Caco-2 (cell line): Measurements from ENCODE around the gene CD276. TPM values are rescaled to one million over a fixed set of nuclear protein-coding genes. Genes with fewer than 3 reads are reported as not detected.

Experiments
- BruUV-seq: library from RNA; stranded (reverse); fragments of 400-500 nt; replicated peaks from 2 replicates; lab custom pipeline; 2021; lab: Mats Ljungman, UMichigan
- CTCF ChIA-PET: fragments of 300-600 bp; sonication (Branson Sonifier 250); formaldehyde crosslinking; loops from one replicate; lab custom pipeline; 2022; ENCODE audit warnings: antibody characterized with exemption; lab: Charles Lee
- POLR2A ChIA-PET: fragments of 300-600 bp; sonication (Branson Sonifier 250); formaldehyde crosslinking; loops from one replicate; lab custom pipeline; 2022; ENCODE audit warnings: antibody characterized with exemption; lab: Charles Lee
- DNase-seq, 2 experiments: peaks; one replicate each; pipeline versions ENCODE4 v3.0.0 to v3.0.0-alpha.2; 2020 to 2022
- H3K27me3 ChIP-seq: replicated peaks from 2 replicates; pipeline ENCODE4 v1.6.0; 2011; ENCODE audit warnings: low read length; ENCODE audit not compliant: control insufficient read depth, insufficient read depth
- H3K36me3 ChIP-seq: 2 replicates; pipeline ENCODE4 v1.5.1; 2011; ENCODE audit warnings: low read length; ENCODE audit not compliant: control insufficient read depth, insufficient read depth
- H3K4me1 ChIP-seq: fragments of 250-450 bp; sonication (Bioruptor Pico); 2 replicates; pipeline ENCODE4 v1.5.1; 2020; ENCODE audit warnings: mild to moderate bottlenecking
- H3K4me3 ChIP-seq: 2 replicates; pipeline ENCODE4 v1.5.1; 2011; ENCODE audit warnings: low read depth, mild to moderate bottlenecking, control low read depth, low read length
- H3K9me3 ChIP-seq: fragments of 250-450 bp; sonication (Bioruptor Pico); 2 replicates; pipeline ENCODE4 v1.5.1; 2020; ENCODE audit warnings: mild to moderate bottlenecking, moderate library complexity
- H3K27ac Mint-ChIP-seq: one replicate; pipeline ENCODE4 v1.8.0; 2022; ENCODE audit warnings: mixed read lengths; ENCODE audit not compliant: unreplicated experiment
- H3K27me3 Mint-ChIP-seq: one replicate; pipeline ENCODE4 v1.8.0; 2022; ENCODE audit warnings: mixed read lengths; ENCODE audit not compliant: insufficient read depth, unreplicated experiment
- H3K36me3 Mint-ChIP-seq: one replicate; pipeline ENCODE4 v1.8.0; 2022; ENCODE audit warnings: mild to moderate bottlenecking, mixed read lengths; ENCODE audit not compliant: insufficient read depth, unreplicated experiment
- H3K4me1 Mint-ChIP-seq: one replicate; pipeline ENCODE4 v1.8.0; 2022; ENCODE audit warnings: low read depth, mixed read lengths; ENCODE audit not compliant: unreplicated experiment
- H3K4me3 Mint-ChIP-seq: one replicate; pipeline ENCODE4 v1.8.0; 2022; ENCODE audit warnings: mild to moderate bottlenecking, moderate library complexity, mixed read lengths; ENCODE audit not compliant: unreplicated experiment
- H3K9me3 Mint-ChIP-seq: one replicate; pipeline ENCODE4 v1.8.0; 2022; ENCODE audit warnings: mixed read lengths; ENCODE audit not compliant: unreplicated experiment
- intact Hi-C: fragments of 100-400 bp; cut with micrococcal nuclease; formaldehyde crosslinking; loops from one replicate; pipeline ENCODE4 v1.10.0; 2022; ENCODE audit not compliant: unreplicated experiment
- total RNA-seq: library from RNA; stranded (reverse); gene quantifications from 2 replicates; pipeline ENCODE4 v1.2.3, GENCODE V29; 2022
- TF ChIP-seq, protein P1 (sequence below), 2 experiments: fragments of 200-600 bp in 1 of 2; IDR thresholded peaks; 1 replicate in 1 of 2; 2 replicates in 1 of 2; pipeline versions ENCODE4 v1.5.1 to v1.8.0; 2011 to 2022; ENCODE audit warnings: antibody characterized with exemption in 1 of 2, control low read depth in 1 of 2, inconsistent platforms in 1 of 2, low read depth in 1 of 2, low read length in 1 of 2, mild to moderate bottlenecking in 1 of 2, moderate library complexity in 1 of 2; ENCODE audit not compliant: insufficient read depth in 1 of 2, severe bottlenecking in 1 of 2, unreplicated experiment in 1 of 2

Gene CD276
- total RNA-seq, 1 experiment from 2014 or later: 74.2 TPM

DNA sequence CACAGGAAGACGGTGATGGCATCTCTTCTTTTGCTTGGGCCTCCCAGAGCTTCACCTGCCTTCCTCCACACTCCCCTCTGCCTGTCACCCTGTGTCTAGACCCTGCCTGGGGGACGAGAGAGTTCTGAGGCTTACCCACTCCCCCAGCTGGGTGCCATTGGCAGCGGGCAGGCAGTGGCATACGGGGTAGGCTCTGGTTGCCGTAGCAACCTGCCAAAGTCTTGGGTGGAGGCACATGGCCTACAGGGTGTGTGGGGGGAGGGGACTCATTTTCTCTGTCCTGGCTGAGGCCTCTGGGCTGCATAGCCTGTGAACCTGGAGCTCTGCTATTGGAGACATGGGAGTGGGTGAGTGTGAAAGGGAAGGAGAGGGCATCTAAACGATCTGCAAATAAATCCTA lies 64.5 kb downstream of the CD276 start:
- peaks cover 18% of the 10 kb centered on the region for H3K27me3 Mint-ChIP-seq

GRCh38 chr15:73749533-73749932 lies 65.3 kb downstream of the CD276 start:
- no peaks in the 10 kb centered on the region for H3K36me3 ChIP-seq
- POLR2A ChIA-PET: no interaction called here
- TF ChIP-seq, protein P1, sequence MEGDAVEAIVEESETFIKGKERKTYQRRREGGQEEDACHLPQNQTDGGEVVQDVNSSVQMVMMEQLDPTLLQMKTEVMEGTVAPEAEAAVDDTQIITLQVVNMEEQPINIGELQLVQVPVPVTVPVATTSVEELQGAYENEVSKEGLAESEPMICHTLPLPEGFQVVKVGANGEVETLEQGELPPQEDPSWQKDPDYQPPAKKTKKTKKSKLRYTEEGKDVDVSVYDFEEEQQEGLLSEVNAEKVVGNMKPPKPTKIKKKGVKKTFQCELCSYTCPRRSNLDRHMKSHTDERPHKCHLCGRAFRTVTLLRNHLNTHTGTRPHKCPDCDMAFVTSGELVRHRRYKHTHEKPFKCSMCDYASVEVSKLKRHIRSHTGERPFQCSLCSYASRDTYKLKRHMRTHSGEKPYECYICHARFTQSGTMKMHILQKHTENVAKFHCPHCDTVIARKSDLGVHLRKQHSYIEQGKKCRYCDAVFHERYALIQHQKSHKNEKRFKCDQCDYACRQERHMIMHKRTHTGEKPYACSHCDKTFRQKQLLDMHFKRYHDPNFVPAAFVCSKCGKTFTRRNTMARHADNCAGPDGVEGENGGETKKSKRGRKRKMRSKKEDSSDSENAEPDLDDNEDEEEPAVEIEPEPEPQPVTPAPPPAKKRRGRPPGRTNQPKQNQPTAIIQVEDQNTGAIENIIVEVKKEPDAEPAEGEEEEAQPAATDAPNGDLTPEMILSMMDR (IDR thresholded peaks at IDR 0.05; ENCODE audit: insufficient read depth in 1 of 2, low read depth in 1 of 2, low read length in 1 of 2, severe bottlenecking in 1 of 2, unreplicated experiment in 1 of 2): no peak
- H3K4me1 Mint-ChIP-seq: no peaks in the 10 kb centered on the region
- H3K27ac Mint-ChIP-seq: no peak overlapping the region
- CTCF ChIA-PET: no interaction called here
- H3K4me3 ChIP-seq: no peak overlapping the region
- intact Hi-C loops: no loop called here
- no TSS peak for BruUV-seq
- H3K4me3 Mint-ChIP-seq: no peak overlapping the region
- no peaks in the 10 kb centered on the region for H3K36me3 Mint-ChIP-seq
- no peaks in the 10 kb centered on the region for H3K4me1 ChIP-seq
- H3K27me3 Mint-ChIP-seq: peaks cover 23% of the 10 kb centered on the region
- H3K27me3 ChIP-seq: no peaks in the 10 kb centered on the region; the same call in 1 of the 2 replicates
- no peaks in the 10 kb centered on the region for H3K9me3 Mint-ChIP-seq
- no peaks in the 10 kb centered on the region for H3K9me3 ChIP-seq
- no peak for DNase-seq

More for the DNA sequence above, 64.5 kb downstream of the CD276 start:
- intact Hi-C loops: no loop called here
- Histone ChIP-seq H3K4me1 (no peaks in the 10 kb centered on the region), H3K27me3 (no peaks in the 10 kb centered on the region; the same call in 1 of the 2 replicates), H3K4me3 (no peak overlapping the region), H3K9me3 (no peaks in the 10 kb centered on the region), H3K36me3 (no peaks in the 10 kb centered on the region)
- Mint-ChIP-seq H3K27ac (no peak overlapping the region), H3K4me3 (no peak overlapping the region), H3K36me3 (no peaks in the 10 kb centered on the region), H3K4me1 (no peaks in the 10 kb centered on the region), H3K9me3 (no peaks in the 10 kb centered on the region)
- ChIA-PET POLR2A (no interaction called here), CTCF (no interaction called here)
- TF ChIP-seq, protein P1 (IDR thresholded peaks at IDR 0.05; ENCODE audit: insufficient read depth in 1 of 2, low read depth in 1 of 2, low read length in 1 of 2, severe bottlenecking in 1 of 2, unreplicated experiment in 1 of 2): no peak
- BruUV-seq: no TSS peak
- no peak for DNase-seq

DNA sequence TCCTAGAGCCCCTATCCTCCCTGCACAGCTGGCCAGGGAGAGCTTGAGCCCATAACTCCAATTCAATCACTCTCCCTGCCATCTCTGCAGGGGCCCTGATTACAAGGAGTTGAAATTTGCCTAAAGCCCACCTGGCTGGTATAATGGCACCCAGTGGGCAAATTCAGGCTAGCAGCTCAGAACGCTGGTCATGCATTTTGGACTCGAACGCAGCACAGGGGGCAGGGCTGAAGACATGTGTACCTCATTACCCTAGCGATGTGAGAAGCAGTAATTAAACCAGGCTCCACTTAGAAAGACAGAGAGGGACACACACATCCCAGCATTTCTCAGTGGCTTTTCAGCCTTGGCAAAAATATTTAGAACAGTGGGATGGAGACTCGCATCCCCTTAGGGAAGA lies 65.8 kb downstream of the CD276 start:
- peaks cover 26% of the 10 kb centered on the region for H3K27me3 Mint-ChIP-seq
- intact Hi-C loops: no loop called here
- no peaks in the 10 kb centered on the region for H3K4me1 Mint-ChIP-seq
- Histone ChIP-seq H3K36me3 (no peaks in the 10 kb centered on the region), H3K4me1 (no peaks in the 10 kb centered on the region), H3K27me3 (no peaks in the 10 kb centered on the region; the same call in 1 of the 2 replicates), H3K4me3 (no peak overlapping the region), H3K9me3 (no peaks in the 10 kb centered on the region)
- no peaks in the 10 kb centered on the region for H3K9me3 Mint-ChIP-seq
- no peak overlapping the region for H3K4me3 Mint-ChIP-seq
- H3K36me3 Mint-ChIP-seq: no peaks in the 10 kb centered on the region
- TF ChIP-seq, protein P1 (IDR thresholded peaks at IDR 0.05; ENCODE audit: insufficient read depth in 1 of 2, low read depth in 1 of 2, low read length in 1 of 2, severe bottlenecking in 1 of 2, unreplicated experiment in 1 of 2): no peak
- BruUV-seq: no TSS peak
- POLR2A ChIA-PET: no interaction called here
- H3K27ac Mint-ChIP-seq: no peak overlapping the region
- no peak for DNase-seq
- CTCF ChIA-PET: no interaction called here
